H9 (cell line): ENCODE measurements around the gene RGS6. TPM values are rescaled to one million over a fixed set of nuclear protein-coding genes. Genes with fewer than 3 reads are reported as not detected.

Experiments
- DNase-seq: peaks from one replicate; pipeline ENCODE4 v3.0.0-alpha.2; 2017
- H2AFZ ChIP-seq: one replicate; pipeline ENCODE4 v1.6.1; 2013; ENCODE audit warnings: mild to moderate bottlenecking, low read length, control low read depth, moderate library complexity
- H2AK5ac ChIP-seq: 2 replicates; pipeline ENCODE4 v1.6.1; 2013; ENCODE audit warnings: low read length, control low read depth, mixed read lengths; ENCODE audit not compliant: insufficient read length
- H2BK120ac ChIP-seq: one replicate; pipeline ENCODE4 v1.6.1; 2013; ENCODE audit warnings: low read depth, mild to moderate bottlenecking, low read length, control low read depth, inconsistent platforms; ENCODE audit not compliant: poor library complexity, severe bottlenecking
- H2BK12ac ChIP-seq: 2 replicates; pipeline ENCODE4 v1.6.1; 2013; ENCODE audit warnings: low read length, control low read depth, mixed read lengths, low read depth; ENCODE audit not compliant: insufficient read length
- H2BK15ac ChIP-seq: 2 replicates; pipeline ENCODE4 v1.6.1; 2013; ENCODE audit warnings: low read depth, low read length, control low read depth
- H2BK20ac ChIP-seq: one replicate; pipeline ENCODE4 v1.6.1; 2013; ENCODE audit warnings: low read depth, mild to moderate bottlenecking, low read length, control low read depth, inconsistent platforms; ENCODE audit not compliant: poor library complexity, severe bottlenecking
- H2BK5ac ChIP-seq: 2 replicates; pipeline ENCODE4 v1.6.1; 2013; ENCODE audit warnings: low read length, control low read depth, mixed read lengths; ENCODE audit not compliant: insufficient read length
- H3K14ac ChIP-seq: 2 replicates; pipeline ENCODE4 v1.6.1; 2013; ENCODE audit warnings: low read length, control low read depth; ENCODE audit not compliant: insufficient read depth
- H3K18ac ChIP-seq: 2 replicates; pipeline ENCODE4 v1.6.1; 2013; ENCODE audit warnings: low read depth, mild to moderate bottlenecking, mixed read lengths, low read length, control low read depth; ENCODE audit not compliant: insufficient read length
- H3K23ac ChIP-seq: 2 replicates; pipeline ENCODE4 v1.6.1; 2013; ENCODE audit warnings: low read length, control low read depth, mixed read lengths, low read depth; ENCODE audit not compliant: insufficient read length
- H3K23me2 ChIP-seq: 2 replicates; pipeline ENCODE4 v1.6.1; 2013; ENCODE audit warnings: low read depth, mild to moderate bottlenecking, mixed read lengths, low read length, control low read depth; ENCODE audit not compliant: insufficient read length, poor library complexity, severe bottlenecking
- H3K27ac ChIP-seq: 2 replicates; pipeline ENCODE4 v1.5.1; 2013; ENCODE audit warnings: low read length, control low read depth, mixed read lengths, low read depth; ENCODE audit not compliant: insufficient read length
- H3K27me3 ChIP-seq: 2 replicates; pipeline ENCODE4 v1.6.1; 2013; ENCODE audit warnings: low read length, control low read depth, inconsistent platforms; ENCODE audit not compliant: insufficient read depth
- H3K4ac ChIP-seq: 2 replicates; pipeline ENCODE4 v1.6.1; 2013; ENCODE audit warnings: low read depth, mild to moderate bottlenecking, control low read depth, inconsistent platforms, low read length, moderate library complexity
- H3K4me1 ChIP-seq: 2 replicates; pipeline ENCODE4 v1.6.1; 2013; ENCODE audit warnings: low read length, control low read depth, inconsistent platforms; ENCODE audit not compliant: insufficient read depth
- H3K4me2 ChIP-seq: 2 replicates; pipeline ENCODE4 v1.6.1; 2013; ENCODE audit warnings: low read length, control low read depth, mixed read lengths; ENCODE audit not compliant: insufficient read length, insufficient read depth
- H3K56ac ChIP-seq: 2 replicates; pipeline ENCODE4 v1.6.1; 2013; ENCODE audit warnings: low read depth, mild to moderate bottlenecking, mixed read lengths, low read length, control low read depth; ENCODE audit not compliant: insufficient read length
- H3K79me1 ChIP-seq: 2 replicates; pipeline ENCODE4 v1.6.1; 2013; ENCODE audit warnings: low read depth, mild to moderate bottlenecking, moderate library complexity, low read length, control low read depth, inconsistent platforms; ENCODE audit not compliant: insufficient read depth, poor library complexity, severe bottlenecking
- H3K79me2 ChIP-seq: 2 replicates; pipeline ENCODE4 v1.6.1; 2013; ENCODE audit warnings: low read length, control low read depth, inconsistent platforms; ENCODE audit not compliant: insufficient read depth
- H3K9ac ChIP-seq: 2 replicates; pipeline ENCODE4 v1.6.1; 2013; ENCODE audit warnings: low read length, control low read depth, mixed read lengths; ENCODE audit not compliant: insufficient read length; ENCODE audit errors: extremely low read depth
- H3K9me3 ChIP-seq: one replicate; pipeline ENCODE4 v1.6.1; 2013; ENCODE audit warnings: low read depth, low read length, inconsistent platforms; ENCODE audit not compliant: control insufficient read depth
- H3T11ph ChIP-seq: one replicate; pipeline ENCODE4 v1.6.1; 2013; ENCODE audit warnings: mild to moderate bottlenecking, low read length, control low read depth, inconsistent platforms
- H4K20me1 ChIP-seq: one replicate; pipeline ENCODE4 v1.6.1; 2013; ENCODE audit not compliant: control insufficient read depth, insufficient read length, insufficient read depth
- H4K5ac ChIP-seq: 2 replicates; pipeline ENCODE4 v1.6.1; 2013; ENCODE audit warnings: low read depth, mild to moderate bottlenecking, mixed read lengths, low read length, control low read depth; ENCODE audit not compliant: insufficient read length
- H4K8ac ChIP-seq: replicated peaks from 2 replicates; pipeline ENCODE4 v1.6.1; 2013; ENCODE audit warnings: low read length, control low read depth, mixed read lengths, low read depth; ENCODE audit not compliant: insufficient read length
- H4K91ac ChIP-seq: 2 replicates; pipeline ENCODE4 v1.6.1; 2013; ENCODE audit warnings: low read depth, mild to moderate bottlenecking, moderate library complexity, mixed read lengths, low read length, control low read depth; ENCODE audit not compliant: insufficient read length
- H3K27ac Mint-ChIP-seq, 3 experiments: 2 replicates in 2 of 3; 3 replicates in 1 of 3; pipeline ENCODE4 v1.8.0; 2020 to 2021; ENCODE audit warnings: mixed read lengths in 3 of 3, mild to moderate bottlenecking in 1 of 3, moderate library complexity in 1 of 3
- H3K27me3 Mint-ChIP-seq: 2 replicates; pipeline ENCODE4 v1.8.0; 2021; ENCODE audit warnings: low read depth, mild to moderate bottlenecking, moderate library complexity, mixed read lengths
- H3K36me3 Mint-ChIP-seq, 3 experiments: 2 replicates in 2 of 3; 3 replicates in 1 of 3; pipeline ENCODE4 v1.8.0; 2020 to 2021; ENCODE audit warnings: low read depth in 3 of 3, mixed read lengths in 3 of 3; ENCODE audit not compliant: insufficient read depth in 1 of 3
- H3K4me1 Mint-ChIP-seq, 2 experiments: 2 replicates each; pipeline ENCODE4 v1.8.0; 2020; ENCODE audit warnings: mixed read lengths in 2 of 2
- H3K4me3 Mint-ChIP-seq, 2 experiments: 2 replicates in 1 of 2; 3 replicates in 1 of 2; pipeline ENCODE4 v1.8.0; 2020 to 2021; ENCODE audit warnings: mild to moderate bottlenecking in 2 of 2, mixed read lengths in 2 of 2, moderate library complexity in 1 of 2
- H3K9me3 Mint-ChIP-seq, 2 experiments: 2 replicates in 1 of 2; 3 replicates in 1 of 2; pipeline ENCODE4 v1.8.0; 2020; ENCODE audit warnings: mild to moderate bottlenecking in 2 of 2, mixed read lengths in 2 of 2, moderate library complexity in 1 of 2
- WGBS: extraction: QIAGEN DNeasy Blood & Tissue Kit; methylation state at CpG from one replicate; pipeline ENCODE4 v1.1.7; 2013; ENCODE audit warnings: missing lambda C conversion rate, low lambda C conversion rate, mixed read lengths; ENCODE audit not compliant: insufficient read length; ENCODE audit errors: extremely low coverage; 5-methylcytosine and 5-hydroxymethylcytosine counted together
- total RNA-seq: library from RNA; stranded (reverse); gene quantifications from 2 replicates; pipeline ENCODE4 v1.2.1, GENCODE V29; 2021
- TF ChIP-seq, protein P1 (sequence below): fragments of 200-600 bp; sonication (generic); conservative IDR thresholded peaks from 3 replicates; pipeline ENCODE4 v1.8.0; 2021; ENCODE audit warnings: antibody characterized with exemption, mild to moderate bottlenecking

RGS6 gene
- total RNA-seq, 1 experiment from 2014 or later: 3.0 TPM

GRCh38 chr14:72607386-72608130 is 675.3 kb downstream of the RGS6 start:
- Histone ChIP-seq H3K4me1 (no peaks in the 10 kb centered on the region), H3K23me2 (no peaks in the 10 kb centered on the region), H4K20me1 (no peaks in the 10 kb centered on the region), H3K4me2 (no peak overlapping the region), H3K18ac (no peak overlapping the region), H2BK120ac (no peak overlapping the region), H4K8ac (no peak overlapping the region), H3K27ac (no peak overlapping the region), H3K9me3 (no peaks in the 10 kb centered on the region), H3K56ac (no peak overlapping the region), H3K23ac (no peak overlapping the region), H3K14ac (no peak overlapping the region), H4K91ac (no peak overlapping the region), H2AK5ac (no peak overlapping the region), H2BK20ac (no peak overlapping the region), H3K79me2 (no peaks in the 10 kb centered on the region), H3T11ph (no peak overlapping the region), H3K9ac (no peak overlapping the region), H2AFZ (no peak overlapping the region), H2BK5ac (no peak overlapping the region), H2BK12ac (no peak overlapping the region), H4K5ac (no peak overlapping the region), H3K79me1 (no peaks in the 10 kb centered on the region), H3K4ac (no peak overlapping the region), H2BK15ac (no peak overlapping the region), H3K27me3 (no peaks in the 10 kb centered on the region)
- WGBS: no CpG with 5 or more reads among the region's 12 CpGs
- Mint-ChIP-seq H3K4me1 (peaks cover 4 to 5% of the 10 kb centered on the region in 2 experiments; a peak in 2 of 4 replicates), H3K27me3 (peaks cover 10% of the 10 kb centered on the region), H3K36me3 (no peaks in the 10 kb centered on the region; a peak in 1 of 7 replicates), H3K9me3 (no peaks in the 10 kb centered on the region; a peak in 1 of 5 replicates), H3K4me3 (no peak overlapping the region), H3K27ac (no peak overlapping the region)
- TF ChIP-seq, protein P1, sequence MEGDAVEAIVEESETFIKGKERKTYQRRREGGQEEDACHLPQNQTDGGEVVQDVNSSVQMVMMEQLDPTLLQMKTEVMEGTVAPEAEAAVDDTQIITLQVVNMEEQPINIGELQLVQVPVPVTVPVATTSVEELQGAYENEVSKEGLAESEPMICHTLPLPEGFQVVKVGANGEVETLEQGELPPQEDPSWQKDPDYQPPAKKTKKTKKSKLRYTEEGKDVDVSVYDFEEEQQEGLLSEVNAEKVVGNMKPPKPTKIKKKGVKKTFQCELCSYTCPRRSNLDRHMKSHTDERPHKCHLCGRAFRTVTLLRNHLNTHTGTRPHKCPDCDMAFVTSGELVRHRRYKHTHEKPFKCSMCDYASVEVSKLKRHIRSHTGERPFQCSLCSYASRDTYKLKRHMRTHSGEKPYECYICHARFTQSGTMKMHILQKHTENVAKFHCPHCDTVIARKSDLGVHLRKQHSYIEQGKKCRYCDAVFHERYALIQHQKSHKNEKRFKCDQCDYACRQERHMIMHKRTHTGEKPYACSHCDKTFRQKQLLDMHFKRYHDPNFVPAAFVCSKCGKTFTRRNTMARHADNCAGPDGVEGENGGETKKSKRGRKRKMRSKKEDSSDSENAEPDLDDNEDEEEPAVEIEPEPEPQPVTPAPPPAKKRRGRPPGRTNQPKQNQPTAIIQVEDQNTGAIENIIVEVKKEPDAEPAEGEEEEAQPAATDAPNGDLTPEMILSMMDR: no peak
- DNase-seq: no peak
